GM12873 (cell line): ENCODE results near the gene HOTAIR.
A peak's percentile ranks its signal among the peaks of the same experiment; 100 is the strongest.

Source experiments
- CTCF ChIP-seq: IDR thresholded peaks from 2 replicates; pipeline ENCODE4 v1.5.1; 2012; ENCODE audit warnings: low read depth, mild to moderate bottlenecking, moderate library complexity, low read length, control low read depth; ENCODE audit not compliant: insufficient read depth; ENCODE audit errors: missing control alignments

HOTAIR gene

GRCh38 chr12:53985692-53985993, 10.9 kb upstream of the HOTAIR start:
- no peak for TF ChIP-seq CTCF

GRCh38 chr12:53984901-53985691, 10.3 kb upstream of the HOTAIR start, which contains the start of gene HOXC10:
Gene HOXC10, plus strand, starts transcription at chr12:53985146. Its CDS starts 114 bp downstream, at chr12:53985260.
- peak; percentile 69 for TF ChIP-seq CTCF

DNA sequence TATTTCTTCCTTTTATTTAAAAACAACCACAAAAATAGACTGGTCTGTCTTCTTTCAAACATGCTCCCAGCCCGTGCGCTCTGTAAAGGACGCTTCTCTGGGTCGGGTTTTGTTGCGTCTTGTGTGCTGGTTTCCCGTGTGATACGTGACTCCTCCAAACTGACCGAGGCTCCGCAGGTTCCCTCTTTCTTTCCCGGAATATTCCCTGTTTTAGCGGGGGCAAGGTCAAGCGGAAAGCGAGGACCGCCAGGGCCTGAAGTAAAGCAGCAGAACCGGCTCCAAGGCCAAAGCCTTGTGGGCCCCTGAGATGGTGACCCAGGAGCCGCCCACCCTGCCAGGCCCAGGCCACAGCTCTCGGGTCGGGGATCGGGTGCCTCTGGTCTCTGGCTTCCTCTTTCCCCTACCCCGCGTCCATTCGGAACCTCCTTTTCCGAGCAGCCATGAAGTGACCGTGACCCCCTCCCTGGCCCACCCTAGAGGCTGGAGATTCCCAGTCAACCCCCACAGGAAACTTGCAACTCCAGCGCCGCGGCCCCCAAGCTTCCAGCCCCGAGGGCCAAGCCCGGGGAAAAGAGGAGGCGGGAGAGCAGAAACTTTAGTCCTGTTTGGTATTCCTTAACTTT, 9.3 kb upstream of the HOTAIR start:
- no peak for TF ChIP-seq CTCF

DNA sequence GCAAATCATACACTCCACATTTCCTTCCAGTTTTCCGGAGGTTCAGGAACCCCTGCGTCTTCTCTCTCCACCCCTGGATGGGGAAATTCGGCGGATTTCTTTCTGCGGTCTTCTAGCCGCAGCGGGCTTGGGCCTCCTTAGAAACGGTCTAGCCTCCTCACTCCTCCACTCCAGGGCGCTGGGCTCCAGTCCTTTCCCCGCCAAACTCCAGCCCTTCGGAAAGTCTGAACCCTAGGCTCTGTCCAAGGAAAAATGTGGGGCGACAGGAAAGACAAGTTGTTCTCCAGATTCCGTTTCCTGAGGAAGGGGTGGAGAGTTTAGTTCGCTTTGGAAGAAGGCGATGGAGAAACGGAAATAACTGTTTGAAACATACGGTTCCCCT, 8.8 kb upstream of the HOTAIR start:
- no peak for TF ChIP-seq CTCF

- no peak for TF ChIP-seq CTCF
These were observed 8.2 kb upstream of the HOTAIR start for GRCh38 chr12:53982648-53983567.

DNA sequence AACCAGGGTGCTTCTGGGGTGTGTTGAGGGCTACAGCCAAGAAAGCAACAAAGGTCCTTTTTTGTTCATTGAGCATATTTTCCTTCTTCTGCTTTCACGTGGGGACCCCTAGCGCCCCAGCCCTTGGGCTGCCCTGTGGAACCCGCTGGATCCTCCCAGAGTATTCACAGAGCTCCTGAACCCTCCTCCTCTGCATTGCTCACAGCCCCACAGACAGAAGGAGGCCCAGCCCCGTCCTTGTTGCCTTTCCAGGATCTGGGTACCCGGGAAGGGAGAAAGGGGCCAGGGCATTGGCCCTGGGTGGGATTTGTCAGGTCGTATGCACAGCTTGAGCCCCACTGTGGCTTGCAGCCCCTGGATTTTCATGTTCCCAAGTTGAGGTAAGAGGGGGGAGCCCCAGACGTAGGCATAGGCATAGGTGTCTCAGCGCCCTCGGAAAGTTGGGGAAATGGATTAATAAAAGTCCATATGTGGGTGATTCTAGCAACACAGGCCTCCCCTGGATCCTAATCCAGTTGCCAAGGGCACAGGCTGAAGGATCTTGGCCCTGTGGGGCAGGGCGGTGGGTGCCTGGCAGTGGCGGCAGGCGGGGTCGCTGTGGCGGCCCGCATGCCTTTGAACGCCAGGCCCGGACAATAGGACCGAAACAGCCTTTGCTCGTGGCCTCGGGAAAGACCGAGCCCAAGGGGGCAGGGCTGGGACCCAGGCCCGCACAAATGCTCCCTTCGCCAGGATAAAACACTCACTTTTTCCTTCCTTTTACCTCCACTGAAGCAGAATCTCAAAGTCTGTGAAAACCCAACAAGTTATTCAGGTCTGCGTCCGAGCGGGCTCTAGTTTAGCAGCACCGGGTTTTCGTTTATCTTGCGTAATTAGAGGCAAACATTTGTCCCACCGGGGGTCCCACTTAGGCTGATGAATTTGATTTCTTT, 7.1 kb upstream of the HOTAIR start:
- no peak for TF ChIP-seq CTCF
